ENCODE measurements around the gene SNX33. TPM values are rescaled to one million over a fixed set of nuclear protein-coding genes. Genes with fewer than 3 reads are reported as not detected.

Gene SNX33
- total RNA-seq, result 1 to 10 TPM; 3.0 to 3.2 TPM

GRCh38 chr15:75647370-75648155 lies at the start of gene SNX33:
SNX33 (plus strand) TSS chr15:75647912; CDS start chr15:75649103, 1,191 bp downstream.
- Mint-ChIP-seq H3K27me3 (no peaks in the 10 kb centered on the region), H3K27ac (peak within 1 kb of the TSS; percentile 65), H3K4me1 (ENCODE audit: low read depth) (peaks cover 44% of the 10 kb centered on the region), H3K36me3 (no peaks in the 10 kb centered on the region), H3K9me3 (no peaks in the 10 kb centered on the region), H3K4me3 (peak within 1 kb of the TSS; percentile 83)
- POLR2A ChIA-PET, result interaction anchor here (0.7 to 2.5 kb wide), 7 partner anchors 9 to 281 kb away, joined by 3 to 14 read pairs (median 3); partner anchors contain the start of genes MAN2C1, PTPN9 and SNUPN
- intact Hi-C loops (cut with micrococcal nuclease), result no loop called here
- DNase-seq, result peak; percentile 77
- CTCF ChIA-PET, result interaction anchor here (0.6 to 2.3 kb wide), 19 partner anchors 9 to 313 kb away, joined by 3 to 24 read pairs (median 3); partner anchors contain the start of genes MAN2C1 and PTPN9

- H3K9me3 Mint-ChIP-seq, result no peaks in the 10 kb centered on the region
- no peak for DNase-seq
- peak overlapping the region; percentile 43 for H3K27ac Mint-ChIP-seq
- peaks cover 43% of the 10 kb centered on the region for H3K36me3 Mint-ChIP-seq
- CTCF ChIA-PET, result interaction anchor here (0.6 to 2.9 kb wide), 13 partner anchors 8 to 230 kb away, joined by 3 to 19 read pairs (median 4); partner anchors contain the start of genes IMP3, MAN2C1, PTPN9 and SNUPN
- H3K4me3 Mint-ChIP-seq, result no peak overlapping the region
- no peaks in the 10 kb centered on the region for H3K27me3 Mint-ChIP-seq
- intact Hi-C loops (cut with micrococcal nuclease), result loop anchor here (5.0 kb wide), 1 partner anchor 44 kb away; the partner anchor contains the start of gene IMP3
- POLR2A ChIA-PET, result interaction anchor here (1.0 to 2.3 kb wide), 3 partner anchors 9 to 20 kb away, joined by 5 to 18 read pairs (median 7); partner anchors contain the start of gene PTPN9
- H3K4me1 Mint-ChIP-seq (ENCODE audit: low read depth), result peaks cover 18% of the 10 kb centered on the region
Observed at GRCh38 chr15:75598361-75598760, 49.4 kb upstream of the SNX33 start.

- Mint-ChIP-seq H3K4me1 (ENCODE audit: low read depth) (peaks cover 18% of the 10 kb centered on the region), H3K36me3 (peaks cover 43% of the 10 kb centered on the region), H3K4me3 (no peak overlapping the region), H3K9me3 (no peaks in the 10 kb centered on the region), H3K27ac (no peak overlapping the region), H3K27me3 (no peaks in the 10 kb centered on the region)
- ChIA-PET CTCF (interaction anchor here (2.5 to 2.9 kb wide), 2 partner anchors 41 to 231 kb away, joined by 13 to 19 read pairs; partner anchors contain the start of genes IMP3 and MAN2C1), POLR2A (no interaction called here)
- intact Hi-C loops (cut with micrococcal nuclease), result loop anchor here (5.0 kb wide), 1 partner anchor 43 kb away; the partner anchor contains the start of gene IMP3
- no peak for DNase-seq
Observed at GRCh38 chr15:75599401-75599800, 48.3 kb upstream of the SNX33 start.

- DNase-seq, result no peak
- Mint-ChIP-seq H3K4me1 (ENCODE audit: low read depth) (peaks cover 41% of the 10 kb centered on the region), H3K36me3 (peaks cover 47% of the 10 kb centered on the region), H3K27ac (peak overlapping the region; percentile 82), H3K9me3 (no peaks in the 10 kb centered on the region), H3K4me3 (no peak overlapping the region), H3K27me3 (no peaks in the 10 kb centered on the region)
- CTCF ChIA-PET, result interaction anchor here (0.7 to 1.8 kb wide), 3 partner anchors 9 to 238 kb away, joined by 3 to 9 read pairs (median 5); no protein-coding TSS in a partner anchor
- POLR2A ChIA-PET, result interaction anchor here (1.4 kb wide), 1 partner anchor 34 kb away, joined by 4 read pairs; the partner anchor contains the start of gene IMP3
- intact Hi-C loops (cut with micrococcal nuclease), result no loop called here
Observed at GRCh38 chr15:75606026-75606425, 41.7 kb upstream of the SNX33 start.

- H3K27me3 Mint-ChIP-seq, result no peaks in the 10 kb centered on the region
- DNase-seq, result peak; percentile 56
- ChIA-PET CTCF (interaction anchor here (0.6 to 1.8 kb wide), 4 partner anchors 9 to 239 kb away, joined by 3 to 9 read pairs (median 6); no protein-coding TSS in a partner anchor), POLR2A (interaction anchor here (1.0 to 1.6 kb wide), 5 partner anchors 10 to 153 kb away, joined by 4 to 7 read pairs (median 4); partner anchors contain the start of genes IMP3 and PTPN9)
- peaks cover 45% of the 10 kb centered on the region for H3K36me3 Mint-ChIP-seq
- intact Hi-C loops (cut with micrococcal nuclease), result loop anchor here (1.0 kb wide), 1 partner anchor 10 kb away; no protein-coding TSS in a partner anchor
- H3K9me3 Mint-ChIP-seq, result no peaks in the 10 kb centered on the region
- peak overlapping the region; percentile 22 for H3K4me3 Mint-ChIP-seq
- H3K27ac Mint-ChIP-seq, result peak overlapping the region; percentile 82
- H3K4me1 Mint-ChIP-seq (ENCODE audit: low read depth), result peaks cover 41% of the 10 kb centered on the region
Observed at GRCh38 chr15:75606711-75607699, 40.7 kb upstream of the SNX33 start.

GRCh38 chr15:75616766-75617165 lies 30.9 kb upstream of the SNX33 start:
- H3K36me3 Mint-ChIP-seq, result peaks cover 39% of the 10 kb centered on the region
- no peak for DNase-seq
- no peaks in the 10 kb centered on the region for H3K27me3 Mint-ChIP-seq
- H3K9me3 Mint-ChIP-seq, result no peaks in the 10 kb centered on the region
- ChIA-PET POLR2A (no interaction called here), CTCF (interaction anchor here (1.3 kb wide), 1 partner anchor 249 kb away, joined by 3 read pairs; no protein-coding TSS in a partner anchor)
- intact Hi-C loops (cut with micrococcal nuclease), result no loop called here
- no peak overlapping the region for H3K4me3 Mint-ChIP-seq
- H3K27ac Mint-ChIP-seq, result peak overlapping the region; percentile 19
- H3K4me1 Mint-ChIP-seq (ENCODE audit: low read depth), result peaks cover 20% of the 10 kb centered on the region

- peak overlapping the region; percentile 75 for H3K27ac Mint-ChIP-seq
Observed at GRCh38 chr15:75620058-75620820, 27.5 kb upstream of the SNX33 start.

GRCh38 chr15:75620841-75621391 lies 26.8 kb upstream of the SNX33 start:
- H3K27ac Mint-ChIP-seq, result peak overlapping the region; percentile 75
- peaks cover 29% of the 10 kb centered on the region for H3K4me1 Mint-ChIP-seq (ENCODE audit: low read depth)
- H3K4me3 Mint-ChIP-seq, result no peak overlapping the region
- ChIA-PET POLR2A (no interaction called here), CTCF (interaction anchor here (0.8 to 1.7 kb wide), 3 partner anchors 12 to 42 kb away, joined by 3 to 5 read pairs (median 4); partner anchors contain the start of gene PTPN9)
- no peaks in the 10 kb centered on the region for H3K27me3 Mint-ChIP-seq
- no peaks in the 10 kb centered on the region for H3K9me3 Mint-ChIP-seq
- H3K36me3 Mint-ChIP-seq, result peaks cover 19% of the 10 kb centered on the region
- intact Hi-C loops (cut with micrococcal nuclease), result no loop called here
- no peak for DNase-seq

More at GRCh38 chr15:75620058-75620820, 27.5 kb upstream of the SNX33 start:
- intact Hi-C loops (cut with micrococcal nuclease), result no loop called here
- ChIA-PET POLR2A (no interaction called here), CTCF (interaction anchor here (0.8 to 1.7 kb wide), 4 partner anchors 13 to 252 kb away, joined by 3 to 5 read pairs (median 4); partner anchors contain the start of gene PTPN9)
- H3K4me3 Mint-ChIP-seq, result no peak overlapping the region
- H3K36me3 Mint-ChIP-seq, result peaks cover 23% of the 10 kb centered on the region
- no peaks in the 10 kb centered on the region for H3K27me3 Mint-ChIP-seq
- H3K9me3 Mint-ChIP-seq, result no peaks in the 10 kb centered on the region
- DNase-seq, result no peak
- peaks cover 29% of the 10 kb centered on the region for H3K4me1 Mint-ChIP-seq (ENCODE audit: low read depth)

GRCh38 chr15:75622505-75622904 lies 25.2 kb upstream of the SNX33 start:
- H3K27me3 Mint-ChIP-seq, result no peaks in the 10 kb centered on the region
- peak overlapping the region; percentile 63 for H3K27ac Mint-ChIP-seq
- DNase-seq, result no peak
- ChIA-PET POLR2A (no interaction called here), CTCF (no interaction called here)
- no peak overlapping the region for H3K4me3 Mint-ChIP-seq
- H3K4me1 Mint-ChIP-seq (ENCODE audit: low read depth), result peaks cover 41% of the 10 kb centered on the region
- no peaks in the 10 kb centered on the region for H3K9me3 Mint-ChIP-seq
- intact Hi-C loops (cut with micrococcal nuclease), result no loop called here
- H3K36me3 Mint-ChIP-seq, result peaks cover 10% of the 10 kb centered on the region
